ENCODE results near the gene FRMD1. TPM values are rescaled to one million over a fixed set of nuclear protein-coding genes. Genes with fewer than 3 reads are reported as not detected.

Gene FRMD1
- total and polyA plus RNA-seq, 2 of the 8 experiments (the other 6 are each of a cell fraction or from before 2014, with no cell fraction given) = 0.36 TPM; not detected in 1

- POLR2A ChIA-PET (ENCODE audit: partially characterized antibody) = interaction anchor here (1.1 kb wide), 1 partner anchor 26 kb away, joined by 3 read pairs; no protein-coding TSS in a partner anchor
- no peak overlapping the region for H3K4me2 ChIP-seq (ENCODE audit: insufficient read depth in 1 of 2, low read depth in 2 of 2, low read length in 2 of 2)
Measured at GRCh38 chr6:168106633-168107005, 27.6 kb upstream of the FRMD1 start.

More at GRCh38 chr6:168106633-168107005, 27.6 kb upstream of the FRMD1 start:
- no peak overlapping the region for H2AFZ ChIP-seq (ENCODE audit: low read length)
- TF ChIP-seq ASH2L (IDR thresholded peaks at IDR 0.05; ENCODE audit: low read length) = no peak
- TF ChIP-seq, protein P1, sequence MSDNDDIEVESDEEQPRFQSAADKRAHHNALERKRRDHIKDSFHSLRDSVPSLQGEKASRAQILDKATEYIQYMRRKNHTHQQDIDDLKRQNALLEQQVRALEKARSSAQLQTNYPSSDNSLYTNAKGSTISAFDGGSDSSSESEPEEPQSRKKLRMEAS (IDR thresholded peaks at IDR 0.05) = no peak
- TF ChIP-seq TCF12 (IDR thresholded peaks at IDR 0.05; ENCODE audit: low read depth, low read length) = no peak
- no peak overlapping the region for H3K4me3 ChIP-seq (ENCODE audit: extremely low read depth in 1 of 4, insufficient read depth in 2 of 4, low read depth in 3 of 4, low read length in 4 of 4)
- no peak overlapping the region for H3K56ac ChIP-seq (replicated peaks; ENCODE audit: insufficient read length, low read depth, low read length)
- no peak overlapping the region for H4K8ac ChIP-seq (ENCODE audit: extremely low read depth, insufficient read depth, low read length)
- H3K79me1 ChIP-seq (ENCODE audit: low read depth, low read length) = no peaks in the 10 kb centered on the region
- FAIRE-seq = no peak
- H3K4me1 ChIP-seq (replicated peaks in 1 of 4; ENCODE audit: control insufficient read depth in 3 of 4, insufficient read depth in 4 of 4, low read length in 3 of 4) = peaks cover 0 to 9% (median 2%) of the 10 kb centered on the region in 4 experiments; a peak in 3 of 7 replicates
- H3K14ac ChIP-seq (ENCODE audit: insufficient read length) = no peak overlapping the region
- no peaks in the 10 kb centered on the region for H3K9me3 ChIP-seq (ENCODE audit: insufficient read depth in 2 of 2, low read depth in 1 of 2, low read length in 1 of 2)
- H2AK5ac ChIP-seq (ENCODE audit: low read depth, low read length) = no peak overlapping the region
- CTCF ChIA-PET (ENCODE audit: partially characterized antibody) = interaction anchor here (0.9 to 3.7 kb wide), 4 partner anchors 11 to 95 kb away, joined by 3 to 15 read pairs (median 3); no protein-coding TSS in a partner anchor
- no peak overlapping the region for H4K91ac ChIP-seq (replicated peaks; ENCODE audit: insufficient read length, low read length)
- WGBS, 2 experiments (ENCODE audit: extremely low coverage in 1 of 2, insufficient coverage in 1 of 2, insufficient read length in 1 of 2, insufficient replicate concordance in 2 of 2, low coverage in 1 of 2, low lambda C conversion rate in 2 of 2, missing lambda C conversion rate in 1 of 2) = 82% methylated on average over 3 of the region's 3 CpGs; no CpG with 5 or more reads in 1 of the 2 experiments
- no peak overlapping the region for H3K9ac ChIP-seq (replicated peaks in 1 of 4; ENCODE audit: extremely low read depth in 1 of 4, low read depth in 3 of 4, low read length in 3 of 4)
- H2BK120ac ChIP-seq (replicated peaks; ENCODE audit: low read depth, low read length) = no peak overlapping the region
- no peak overlapping the region for H2BK15ac ChIP-seq (ENCODE audit: low read length)
- peaks cover 3 to 19% (median 12%) of the 10 kb centered on the region in 4 experiments; a peak in 6 of 7 replicates for H3K27me3 ChIP-seq (replicated peaks in 1 of 4; ENCODE audit: control insufficient read depth in 3 of 4, extremely low read depth in 1 of 4, insufficient read depth in 3 of 4, low read length in 3 of 4)
- no peaks in the 10 kb centered on the region for H3K36me3 ChIP-seq (ENCODE audit: control insufficient read depth in 2 of 4, insufficient read depth in 4 of 4, low read length in 3 of 4)
- no peak overlapping the region for H3K23ac ChIP-seq (ENCODE audit: insufficient read length)
- no peak overlapping the region for H2BK12ac ChIP-seq (ENCODE audit: low read depth, low read length)
- H4K5ac ChIP-seq (ENCODE audit: insufficient read length, low read depth, low read length) = no peak overlapping the region
- DNase-seq (ENCODE audit: low read depth in 1 of 2, low spot score in 2 of 2) = no peak
- H3K4ac ChIP-seq (replicated peaks; ENCODE audit: insufficient read length, low read depth, low read length) = no peak overlapping the region
- no peaks in the 10 kb centered on the region for H4K20me1 ChIP-seq (replicated peaks in 1 of 2; ENCODE audit: control insufficient read depth in 1 of 2, insufficient read depth in 2 of 2, low read length in 2 of 2)
- H3K79me2 ChIP-seq (ENCODE audit: control insufficient read depth in 1 of 2, insufficient read depth in 2 of 2, low read length in 2 of 2) = no peaks in the 10 kb centered on the region
- no peaks in the 10 kb centered on the region for H3K23me2 ChIP-seq (ENCODE audit: low read depth, low read length)
- H2BK20ac ChIP-seq (ENCODE audit: low read length) = no peak overlapping the region
- H3K18ac ChIP-seq (ENCODE audit: extremely low read depth, low read length) = no peak overlapping the region
- H3K27ac ChIP-seq (ENCODE audit: low read depth, low read length) = no peak overlapping the region
- no peak overlapping the region for H2BK5ac ChIP-seq (ENCODE audit: low read depth, low read length)
